Type B pancreatic cell (in vitro differentiated cells): ENCODE results near the gene RANGAP1. TPM values are rescaled to one million over a fixed set of nuclear protein-coding genes. Genes with fewer than 3 reads are reported as not detected.
A peak's percentile ranks its signal among the peaks of the same experiment; 100 is the strongest.

Experiments
- DNase-seq: peaks from one replicate; pipeline ENCODE4 v3.0.0; 2021; ENCODE audit warnings: mixed read lengths; ENCODE audit not compliant: unreplicated experiment; ENCODE audit errors: extremely low spot score
- H3K27ac Mint-ChIP-seq: 2 replicates; pipeline ENCODE4 v1.8.0; 2021; ENCODE audit warnings: mild to moderate bottlenecking, mixed read lengths
- H3K27me3 Mint-ChIP-seq: 2 replicates; pipeline ENCODE4 v1.8.0; 2021; ENCODE audit warnings: mixed read lengths
- H3K36me3 Mint-ChIP-seq: 2 replicates; pipeline ENCODE4 v1.8.0; 2021; ENCODE audit warnings: mixed read lengths
- H3K4me1 Mint-ChIP-seq: one replicate; pipeline ENCODE4 v1.8.0; 2021; ENCODE audit warnings: mixed read lengths; ENCODE audit not compliant: unreplicated experiment
- H3K4me3 Mint-ChIP-seq: 2 replicates; pipeline ENCODE4 v1.8.0; 2021; ENCODE audit warnings: mild to moderate bottlenecking, mixed read lengths
- H3K9me3 Mint-ChIP-seq: 2 replicates; pipeline ENCODE4 v1.8.0; 2021; ENCODE audit warnings: mixed read lengths
- total RNA-seq: library from RNA; stranded (reverse); gene quantifications from 2 replicates; pipeline ENCODE4 v1.2.1, GENCODE V29; 2021; ENCODE audit warnings: low replicate concordance
- TF ChIP-seq, protein P1 (sequence below): fragments of 200-600 bp; sonication (generic); conservative IDR thresholded peaks from 2 replicates; pipeline ENCODE4 v1.5.0; 2021; ENCODE audit warnings: antibody characterized with exemption, mild to moderate bottlenecking

RANGAP1 gene
- total RNA-seq, 1 donor from 2014 or later, result 83.7 TPM

DNA sequence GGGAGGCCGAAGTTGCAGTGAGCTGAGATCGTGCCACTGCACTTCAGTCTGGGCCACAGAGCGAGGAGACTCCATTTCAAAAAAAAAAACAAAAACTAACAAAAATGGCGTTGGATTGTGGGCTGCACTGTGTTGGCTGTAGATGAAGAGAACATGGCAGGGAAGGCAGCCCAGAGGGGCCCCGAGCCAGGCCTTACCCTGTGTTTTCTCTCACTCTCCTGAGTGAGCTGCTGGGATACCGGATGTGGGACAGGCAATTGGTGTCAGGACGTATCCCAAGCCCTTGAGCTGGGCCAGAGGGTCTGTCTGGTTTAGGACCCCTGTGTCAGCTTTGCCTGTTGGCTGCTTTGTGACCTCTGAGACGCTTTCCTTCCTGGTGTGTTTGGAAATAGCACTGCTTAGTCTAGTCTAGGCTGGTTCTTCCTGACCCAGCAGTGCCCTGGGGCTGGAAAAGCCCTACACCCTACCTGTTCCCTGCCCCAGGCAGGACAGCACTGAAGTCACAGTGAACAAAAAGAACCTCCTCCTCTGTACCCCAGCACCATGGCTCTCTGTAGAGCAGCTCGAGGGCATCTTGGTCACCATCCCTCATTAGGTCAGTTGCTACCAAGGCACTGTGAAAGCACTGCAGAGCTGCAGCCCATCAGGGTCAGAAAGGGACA, 63.0 kb downstream of the RANGAP1 start:
- peaks cover 4% of the 10 kb centered on the region for H3K36me3 Mint-ChIP-seq
- no peaks in the 10 kb centered on the region for H3K9me3 Mint-ChIP-seq
- TF ChIP-seq, protein P1, sequence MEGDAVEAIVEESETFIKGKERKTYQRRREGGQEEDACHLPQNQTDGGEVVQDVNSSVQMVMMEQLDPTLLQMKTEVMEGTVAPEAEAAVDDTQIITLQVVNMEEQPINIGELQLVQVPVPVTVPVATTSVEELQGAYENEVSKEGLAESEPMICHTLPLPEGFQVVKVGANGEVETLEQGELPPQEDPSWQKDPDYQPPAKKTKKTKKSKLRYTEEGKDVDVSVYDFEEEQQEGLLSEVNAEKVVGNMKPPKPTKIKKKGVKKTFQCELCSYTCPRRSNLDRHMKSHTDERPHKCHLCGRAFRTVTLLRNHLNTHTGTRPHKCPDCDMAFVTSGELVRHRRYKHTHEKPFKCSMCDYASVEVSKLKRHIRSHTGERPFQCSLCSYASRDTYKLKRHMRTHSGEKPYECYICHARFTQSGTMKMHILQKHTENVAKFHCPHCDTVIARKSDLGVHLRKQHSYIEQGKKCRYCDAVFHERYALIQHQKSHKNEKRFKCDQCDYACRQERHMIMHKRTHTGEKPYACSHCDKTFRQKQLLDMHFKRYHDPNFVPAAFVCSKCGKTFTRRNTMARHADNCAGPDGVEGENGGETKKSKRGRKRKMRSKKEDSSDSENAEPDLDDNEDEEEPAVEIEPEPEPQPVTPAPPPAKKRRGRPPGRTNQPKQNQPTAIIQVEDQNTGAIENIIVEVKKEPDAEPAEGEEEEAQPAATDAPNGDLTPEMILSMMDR, result no peak
- H3K4me3 Mint-ChIP-seq, result no peak overlapping the region
- H3K27me3 Mint-ChIP-seq, result no peaks in the 10 kb centered on the region
- H3K27ac Mint-ChIP-seq, result no peak overlapping the region
- no peak for DNase-seq
- H3K4me1 Mint-ChIP-seq, result no peaks in the 10 kb centered on the region

DNA sequence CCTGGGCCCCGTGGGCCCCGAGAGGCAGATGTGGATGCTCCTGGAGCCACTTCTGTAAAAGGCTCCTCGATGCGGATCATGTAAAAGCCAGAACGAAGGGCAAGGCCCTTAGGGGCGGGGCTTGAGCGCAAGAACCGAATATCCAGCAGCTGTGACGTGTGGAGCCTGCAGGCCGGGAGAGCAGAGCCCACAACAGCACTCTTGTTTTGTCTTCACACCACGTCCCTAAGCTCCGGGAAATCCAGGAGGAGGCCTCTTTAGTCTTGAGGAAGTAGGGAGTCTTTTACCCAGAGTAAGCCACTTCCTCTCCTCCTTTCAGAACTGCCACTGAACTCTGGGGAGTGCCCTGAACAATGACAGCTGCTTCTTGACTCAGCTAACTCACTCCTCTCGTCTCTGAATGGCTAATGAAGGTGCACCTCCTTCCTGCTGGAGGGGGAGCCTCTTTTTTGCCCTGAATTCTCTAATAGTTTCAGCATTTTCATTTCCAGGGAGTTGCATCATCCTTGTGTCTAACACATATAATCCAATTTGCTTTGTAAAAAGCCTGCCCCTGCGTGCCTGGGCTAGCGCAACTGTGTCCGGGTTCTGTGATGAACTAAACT, 68.3 kb downstream of the RANGAP1 start:
- H3K4me1 Mint-ChIP-seq, result peaks cover 4% of the 10 kb centered on the region

DNA sequence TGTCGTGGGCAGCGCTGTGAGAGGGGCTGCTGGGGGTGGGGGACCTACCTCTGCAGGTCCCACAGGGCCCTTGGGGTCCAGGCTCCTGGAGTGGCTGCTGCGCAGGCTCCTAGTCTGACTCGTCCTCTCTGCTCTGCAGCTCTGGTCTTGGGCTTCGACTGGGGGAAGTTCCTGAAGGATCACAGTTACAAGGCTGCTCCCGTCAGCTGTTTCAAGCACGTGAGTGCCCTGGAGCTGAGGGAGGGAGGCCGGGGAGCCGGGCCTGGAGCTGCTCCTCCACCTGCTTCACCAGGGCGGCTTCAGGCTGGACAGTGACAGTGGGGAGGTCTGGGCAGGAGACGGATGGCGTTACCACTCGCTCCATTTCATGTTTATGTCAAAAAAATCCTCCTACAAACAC, 69.0 kb downstream of the RANGAP1 start:
- peaks cover 37% of the 10 kb centered on the region for H3K36me3 Mint-ChIP-seq
- H3K27me3 Mint-ChIP-seq, result no peaks in the 10 kb centered on the region
- H3K4me1 Mint-ChIP-seq, result peaks cover 4% of the 10 kb centered on the region
- TF ChIP-seq, protein P1, result no peak
- DNase-seq, result no peak
- H3K4me3 Mint-ChIP-seq, result no peak overlapping the region
- H3K27ac Mint-ChIP-seq, result no peak overlapping the region
- H3K9me3 Mint-ChIP-seq, result no peaks in the 10 kb centered on the region

More for the DNA sequence above, 68.3 kb downstream of the RANGAP1 start:
- Mint-ChIP-seq H3K27ac (peak overlapping the region; percentile 50), H3K36me3 (peaks cover 34% of the 10 kb centered on the region), H3K4me3 (no peak overlapping the region), H3K9me3 (no peaks in the 10 kb centered on the region), H3K27me3 (no peaks in the 10 kb centered on the region)
- no peak for DNase-seq
- TF ChIP-seq, protein P1, result no peak

DNA sequence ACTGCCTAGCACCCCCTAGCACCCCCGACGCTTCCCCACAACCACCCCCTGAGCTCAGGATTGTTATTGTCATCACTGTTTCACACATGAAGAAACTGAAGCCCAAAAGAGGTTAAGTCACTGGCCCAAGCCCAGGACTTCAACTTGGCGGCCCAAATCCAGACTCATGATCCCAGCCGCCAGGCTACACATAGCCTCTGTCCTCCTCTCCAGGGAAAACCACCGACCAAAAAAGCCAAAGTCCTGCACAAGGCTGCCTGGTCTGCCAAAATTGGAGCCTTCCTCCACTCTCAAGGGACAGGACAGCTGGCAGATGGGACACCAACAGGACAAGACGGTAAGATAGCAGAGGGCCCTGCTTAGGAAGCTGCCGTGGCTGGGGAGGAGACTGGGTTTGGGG, 70.1 kb downstream of the RANGAP1 start:
- no peaks in the 10 kb centered on the region for H3K27me3 Mint-ChIP-seq
- peaks cover 4% of the 10 kb centered on the region for H3K4me1 Mint-ChIP-seq
- no peak overlapping the region for H3K27ac Mint-ChIP-seq
- no peaks in the 10 kb centered on the region for H3K9me3 Mint-ChIP-seq
- H3K36me3 Mint-ChIP-seq, result peaks cover 35% of the 10 kb centered on the region
- TF ChIP-seq, protein P1, result no peak
- no peak overlapping the region for H3K4me3 Mint-ChIP-seq
- no peak for DNase-seq

DNA sequence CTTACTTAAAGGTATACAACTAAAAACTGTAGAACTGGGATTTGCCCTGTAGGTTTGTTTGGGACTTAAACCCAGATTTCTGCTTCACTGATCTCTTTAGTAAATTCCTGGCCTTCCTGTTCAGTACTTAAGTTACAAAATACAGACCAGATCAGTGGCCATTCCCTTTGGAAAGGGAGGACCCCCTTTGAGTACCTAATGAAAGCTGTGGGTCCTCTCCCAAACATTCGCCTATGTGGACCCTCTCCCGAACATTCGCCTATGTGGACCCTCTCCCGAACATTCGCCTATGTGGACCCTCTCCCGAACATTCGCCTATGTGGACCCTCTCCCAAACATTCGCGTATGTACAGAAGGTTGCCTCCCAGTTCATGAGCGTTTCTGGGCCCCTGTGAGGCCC, 70.6 kb downstream of the RANGAP1 start:
- TF ChIP-seq, protein P1, result no peak
- Mint-ChIP-seq H3K36me3 (peaks cover 35% of the 10 kb centered on the region), H3K27me3 (no peaks in the 10 kb centered on the region), H3K4me3 (no peak overlapping the region), H3K27ac (no peak overlapping the region), H3K4me1 (peaks cover 4% of the 10 kb centered on the region), H3K9me3 (no peaks in the 10 kb centered on the region)
- DNase-seq, result no peak
